GM21825 (cell line): ENCODE measurements around the gene UBE2D4.

Source experiments
- ATAC-seq: cut with Tn5 transposase; IDR thresholded peaks from one replicate; pipeline ENCODE4 v1.9.1; 2021; ENCODE audit warnings: mild to moderate bottlenecking, moderate library complexity; ENCODE audit not compliant: unreplicated experiment

Gene UBE2D4

DNA sequence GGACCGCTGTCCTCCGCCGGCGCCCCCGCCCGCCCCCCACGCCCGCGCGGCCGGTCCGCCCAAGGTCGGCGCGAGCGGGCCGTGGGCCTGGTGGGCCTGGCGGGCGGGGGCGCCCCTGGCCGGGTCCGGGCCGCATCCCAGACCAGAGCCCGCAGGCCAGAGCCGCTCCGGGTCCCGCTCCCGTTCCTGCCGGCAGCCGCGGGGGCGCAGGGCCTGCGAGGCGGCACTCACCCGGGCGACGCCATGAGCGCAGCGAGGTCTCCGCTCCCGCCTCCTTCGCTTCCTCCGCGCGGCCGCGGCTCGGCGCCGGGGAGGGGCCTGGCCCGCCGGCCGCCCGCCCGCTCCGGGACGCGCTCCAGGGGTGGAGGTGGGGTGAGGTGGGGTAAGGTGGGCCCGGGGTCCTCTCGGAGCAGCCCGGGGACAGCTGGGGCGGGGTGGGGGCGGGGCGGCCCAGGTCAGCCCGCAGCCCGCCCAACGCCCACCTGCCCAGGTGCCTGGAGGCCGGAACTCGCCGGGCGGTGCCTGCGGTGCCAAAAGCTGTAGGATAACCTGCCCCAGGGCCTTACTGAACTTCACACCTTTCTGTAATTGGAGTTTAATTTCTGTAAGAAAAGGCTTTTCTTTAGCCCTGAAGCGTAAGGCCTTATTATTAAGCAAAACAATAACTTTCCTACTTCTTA is 19.8 kb upstream of the UBE2D4 start, which contains the start of gene URGCP:
Gene URGCP (minus strand): TSS at position 266 of the 680 bp plus-strand sequence. CDS start 21 bp downstream, at position 245.
- ATAC-seq, result peak; percentile 71

GRCh38 chr7:43914795-43915194 is 11.4 kb upstream of the UBE2D4 start:
- ATAC-seq, result no peak

- ATAC-seq, result no peak
Measured at GRCh38 chr7:43915907-43916306, 10.3 kb upstream of the UBE2D4 start.

- ATAC-seq, result no peak
Measured at GRCh38 chr7:43921423-43921822, 4.8 kb upstream of the UBE2D4 start.

DNA sequence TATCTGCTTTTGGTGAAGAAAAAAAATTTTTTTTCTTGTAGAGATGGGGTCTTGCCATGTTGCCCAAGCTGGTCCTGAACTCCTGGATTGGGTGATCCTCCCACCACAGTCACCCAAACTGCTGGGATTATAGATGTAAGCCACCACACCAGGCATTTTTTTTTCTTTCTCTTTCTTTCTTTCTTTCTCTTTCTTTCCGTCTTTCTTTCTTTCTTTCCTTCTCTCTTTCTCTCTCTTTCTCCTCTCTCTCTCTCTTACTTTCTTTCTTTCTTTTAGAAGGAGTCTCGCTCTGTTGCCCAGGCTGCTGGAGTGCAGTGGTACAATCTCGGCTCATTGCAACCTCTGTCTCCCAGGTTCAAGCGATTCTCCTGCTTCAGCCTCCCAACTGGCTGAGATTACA is 3.5 kb upstream of the UBE2D4 start:
- ATAC-seq, result no peak

GRCh38 chr7:43926798-43927123 is 525 bp downstream of the UBE2D4 start:
- peak; percentile 25 for ATAC-seq

- no peak for ATAC-seq
Measured at GRCh38 chr7:43927810-43928209, 1.6 kb downstream of the UBE2D4 start.

DNA sequence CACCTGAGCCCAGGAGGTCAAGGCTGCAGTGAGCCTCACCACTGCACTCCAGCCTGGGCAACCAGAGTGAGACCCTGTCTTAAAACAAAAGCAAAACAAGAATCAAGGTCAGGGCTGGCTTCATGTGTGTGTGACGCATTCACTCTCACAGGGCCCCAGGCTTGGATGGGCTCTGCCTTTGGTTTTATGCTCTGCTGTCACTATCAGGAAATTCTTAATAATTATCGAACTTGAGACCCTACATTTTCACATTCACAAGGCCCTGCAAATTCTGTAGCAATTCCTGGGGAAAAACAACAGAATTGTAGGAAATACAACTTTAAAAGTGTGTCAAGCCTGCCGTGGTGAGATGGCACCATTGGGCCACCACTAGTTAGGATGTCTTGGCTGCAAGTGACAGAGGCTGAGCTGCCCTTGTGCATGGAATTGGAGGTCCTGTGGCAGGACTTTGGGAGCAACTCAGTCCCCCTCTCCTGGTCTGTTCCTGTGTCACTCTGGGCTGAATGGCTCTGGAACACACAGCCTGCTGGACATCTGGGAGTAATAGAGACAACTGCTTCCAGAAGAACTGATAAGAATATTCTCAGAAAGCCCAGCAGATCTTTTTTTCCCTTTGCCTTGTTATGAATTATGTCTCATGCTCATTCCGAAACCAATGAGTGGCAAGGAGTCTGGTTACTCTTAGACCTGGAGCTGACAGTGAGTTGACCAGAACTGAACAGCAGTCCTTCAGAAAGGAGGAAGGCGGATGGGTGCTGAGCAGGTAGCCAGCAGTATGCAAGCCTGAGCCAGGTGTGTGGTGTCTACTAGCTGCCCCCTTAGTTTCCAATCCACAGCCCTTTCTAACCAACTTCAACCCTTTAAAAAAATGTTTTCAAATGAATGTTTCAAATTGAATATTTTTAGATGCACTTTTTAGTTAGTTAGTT is 3.6 kb downstream of the UBE2D4 start:
- ATAC-seq, result no peak

DNA sequence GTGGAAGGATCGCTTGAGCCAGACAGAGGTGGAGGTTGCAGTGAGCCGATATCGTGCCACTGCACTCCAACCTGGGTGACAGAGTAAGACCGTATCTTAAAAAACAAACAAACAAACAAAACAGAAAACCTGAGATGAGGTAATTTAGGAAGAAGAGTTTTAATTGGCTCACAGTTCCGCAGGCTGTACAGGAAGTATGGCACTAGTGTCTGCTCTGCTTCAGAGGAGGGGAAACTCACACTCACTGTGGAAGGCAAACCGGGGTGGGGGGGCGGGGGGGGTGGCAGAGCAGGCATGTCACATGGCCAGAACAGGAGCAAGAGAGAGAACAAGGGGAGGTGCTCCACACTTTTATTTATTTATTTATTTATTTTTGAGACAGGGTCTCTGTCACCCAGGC is 5.1 kb downstream of the UBE2D4 start:
- ATAC-seq, result no peak

DNA sequence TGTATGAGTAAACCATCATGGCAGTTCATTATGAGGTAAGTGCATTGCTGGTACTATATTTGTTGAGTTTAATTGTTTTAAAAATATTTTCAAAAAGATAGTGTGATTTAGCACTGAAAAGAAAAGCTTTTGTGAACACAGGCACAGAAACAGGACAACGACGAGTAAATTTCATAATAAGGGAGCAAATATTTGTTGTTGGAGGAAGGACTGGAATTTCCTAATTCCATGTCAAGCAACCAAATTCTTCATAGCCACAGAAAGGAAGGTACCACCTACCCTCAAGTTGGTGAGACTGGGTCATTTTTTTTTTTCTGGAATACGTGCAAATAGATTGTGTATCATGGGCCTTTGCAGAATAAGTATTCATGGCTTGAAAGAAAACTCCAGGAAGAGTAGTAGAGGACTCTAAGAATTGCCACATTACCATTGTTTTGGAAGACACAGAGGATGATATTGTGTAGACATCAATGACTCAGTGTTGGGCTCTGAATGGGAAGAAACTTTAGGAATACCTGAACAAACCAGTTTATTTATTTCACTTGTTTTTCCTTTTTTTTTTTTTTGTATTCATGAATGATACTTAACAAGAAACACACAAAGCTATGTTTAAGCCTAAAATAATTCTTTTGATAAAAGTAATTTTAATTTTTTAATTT is 7.8 kb downstream of the UBE2D4 start:
- no peak for ATAC-seq

DNA sequence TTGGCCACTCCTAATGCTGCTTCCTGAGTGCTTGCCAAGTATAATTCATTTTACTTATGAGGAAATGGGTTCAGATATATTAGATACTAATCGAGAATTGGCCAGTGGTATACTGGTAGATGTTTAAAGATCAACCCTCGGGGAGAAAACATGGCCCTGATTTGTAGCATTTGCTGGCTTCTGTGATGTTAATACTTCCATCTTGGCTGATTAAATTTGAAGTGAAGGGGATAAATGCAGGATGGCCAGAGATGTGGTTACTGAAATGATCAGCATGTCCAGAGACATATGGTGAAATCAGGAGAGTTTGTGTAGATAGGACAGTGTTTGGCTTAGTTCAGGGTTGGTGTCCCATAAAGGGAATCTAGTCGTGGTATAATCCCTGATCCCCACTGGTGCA is 11.2 kb downstream of the UBE2D4 start:
- ATAC-seq, result no peak

- no peak for ATAC-seq
Measured at GRCh38 chr7:43938892-43939482, 12.8 kb downstream of the UBE2D4 start.

DNA sequence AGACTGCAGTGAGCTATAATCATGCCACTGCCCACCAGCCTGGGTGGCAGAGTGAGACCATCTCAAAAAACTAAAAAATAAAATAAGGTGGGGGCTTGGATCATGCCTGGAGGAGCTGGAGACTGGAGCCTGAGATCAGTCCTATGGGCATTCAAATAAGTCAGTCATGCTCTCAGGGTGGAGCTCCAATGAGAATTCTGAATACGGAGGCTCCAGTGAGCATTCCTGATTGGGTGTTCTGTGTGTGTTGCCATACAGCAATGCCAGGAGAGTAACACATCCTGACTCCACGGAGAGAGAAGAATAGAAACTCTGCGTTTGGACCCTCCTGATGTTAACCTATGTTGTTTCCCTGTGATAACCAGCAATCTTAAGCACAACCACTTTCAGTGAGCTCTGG is 16.0 kb downstream of the UBE2D4 start:
- ATAC-seq, result no peak

DNA sequence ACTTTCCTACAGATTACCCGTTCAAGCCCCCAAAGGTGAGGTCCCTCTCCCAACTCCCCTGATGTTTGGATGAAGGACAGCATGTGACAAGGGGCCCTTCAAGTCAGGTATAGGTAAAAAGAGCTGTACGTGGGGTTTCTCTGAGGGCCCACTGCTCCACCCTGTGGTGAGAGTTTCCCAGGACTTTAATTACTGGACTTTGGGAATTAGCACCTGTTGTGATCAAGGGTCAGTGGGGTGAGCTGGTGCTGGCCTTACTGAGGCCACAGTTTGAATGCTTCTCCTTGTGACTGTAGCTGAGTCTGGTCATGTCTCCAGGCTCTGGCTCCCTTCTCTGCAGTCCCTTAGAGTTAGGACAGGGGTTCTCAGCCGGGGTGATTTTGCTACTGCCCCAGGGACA is 16.8 kb downstream of the UBE2D4 start:
- no peak for ATAC-seq

- no peak for ATAC-seq
Measured at GRCh38 chr7:43943417-43944187, 17.4 kb downstream of the UBE2D4 start.

- no peak for ATAC-seq
Measured at GRCh38 chr7:43944286-43944685, 18.1 kb downstream of the UBE2D4 start.

DNA sequence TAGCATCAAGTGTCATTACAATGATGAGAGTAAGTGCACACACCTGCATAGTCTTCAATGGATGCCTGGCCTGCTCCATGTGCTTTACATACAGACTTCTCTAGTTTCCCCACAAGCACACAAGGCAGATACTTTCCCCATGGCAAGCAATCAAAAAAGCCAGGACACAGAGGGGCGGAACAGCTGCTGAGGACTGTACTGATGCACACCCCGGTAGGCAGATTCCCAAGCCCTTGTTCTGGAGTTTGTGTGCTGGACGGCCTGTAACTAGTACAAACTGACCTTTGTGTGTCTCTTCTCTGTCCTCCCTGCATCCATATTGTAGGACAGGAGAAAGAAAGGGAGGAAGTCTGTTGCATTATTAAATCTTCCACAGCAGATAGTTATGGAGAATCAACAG is 25.8 kb downstream of the UBE2D4 start:
- no peak for ATAC-seq

DNA sequence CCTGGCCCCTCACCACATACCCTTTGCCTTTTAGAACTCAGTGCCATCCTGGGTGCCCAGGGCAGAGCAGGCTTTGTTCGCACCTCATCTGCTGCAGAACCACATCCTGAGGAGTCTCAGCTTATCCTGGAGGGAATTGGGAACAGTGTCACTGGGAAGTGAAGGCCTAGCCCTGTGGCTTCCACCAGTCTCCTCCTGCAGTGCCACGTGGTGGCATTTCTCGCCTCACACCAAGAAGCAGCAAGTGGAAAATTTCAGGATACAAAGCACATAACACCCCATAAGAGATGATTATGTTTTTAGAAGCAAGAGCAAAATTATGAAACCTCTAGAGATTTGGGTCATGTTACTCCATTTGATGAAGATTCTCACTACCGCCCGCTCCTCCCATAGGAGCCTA is 26.8 kb downstream of the UBE2D4 start:
- ATAC-seq, result no peak

DNA sequence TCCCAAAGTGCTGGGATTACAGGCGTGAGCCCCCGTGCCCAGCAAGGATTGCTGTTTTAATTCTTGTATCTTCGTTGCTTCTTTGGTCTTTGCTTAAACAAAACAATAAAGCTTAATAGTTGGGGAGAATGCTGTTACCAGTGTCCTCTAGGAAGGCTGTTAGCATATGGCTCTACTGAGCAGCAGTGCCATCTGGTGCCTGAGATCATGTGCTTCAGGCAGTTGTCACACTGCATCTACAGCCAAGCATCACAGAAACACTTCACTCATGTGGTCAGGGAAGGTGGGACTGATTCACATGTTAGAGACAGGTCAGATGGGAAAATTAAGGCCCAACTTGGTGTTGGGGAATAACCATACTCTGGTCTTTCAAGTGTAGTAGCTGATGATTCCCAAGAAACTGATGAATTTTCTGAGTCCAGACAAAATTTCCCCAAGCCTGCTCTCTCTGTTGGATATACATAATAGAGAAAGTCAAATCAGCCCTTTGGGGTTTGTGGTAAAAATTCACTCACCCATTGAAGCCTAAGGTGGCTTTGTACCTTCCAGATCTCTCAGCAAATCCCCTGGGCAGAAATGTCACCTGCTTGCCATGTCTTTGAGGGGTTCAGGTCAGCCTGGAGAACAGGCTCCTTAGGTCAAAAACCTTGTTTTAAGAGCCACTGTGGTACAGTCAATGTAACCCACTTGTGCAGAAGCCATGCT is 28.4 kb downstream of the UBE2D4 start:
- peak; percentile 80 for ATAC-seq

- ATAC-seq, result no peak
Measured at GRCh38 chr7:43956027-43956426, 29.8 kb downstream of the UBE2D4 start.
